OCI-LY3 (cell line): Measurements from ENCODE around the gene NFATC3.

Experiments used
- H2AFZ ChIP-seq: fragments of 200-600, 300-600 bp; shearing (Covaris generic); 2 replicates; pipeline ENCODE4 v1.6.0; 2014; ENCODE audit warnings: antibody characterized with exemption, low read depth, low read length
- H3K27ac ChIP-seq: fragments of 200-600, 300-600 bp; sonication (generic); 2 replicates; pipeline ENCODE4 v1.5.1; 2014; ENCODE audit warnings: mild to moderate bottlenecking, low read length, moderate library complexity, mixed read lengths
- H3K27me3 ChIP-seq: fragments of 200-600, 300-600 bp; sonication (generic); 2 replicates; pipeline ENCODE4 v1.6.1; 2014; ENCODE audit warnings: low read depth, low read length, mixed read lengths
- H3K36me3 ChIP-seq: fragments of 200-600, 300-600 bp; sonication (generic); replicated peaks from 2 replicates; pipeline ENCODE3; 2014; ENCODE audit warnings: low read depth, low read length, mixed read lengths
- H3K4me1 ChIP-seq: fragments of 300-600, 200-600 bp; sonication (generic); 2 replicates; pipeline ENCODE4 v1.6.1; 2014; ENCODE audit warnings: low read length, mixed read lengths
- H3K4me2 ChIP-seq: fragments of 200-600, 300-600 bp; sonication (generic); 2 replicates; pipeline ENCODE4 v1.6.1; 2014; ENCODE audit warnings: low read length, mixed read lengths
- H3K4me3 ChIP-seq: fragments of 300-600, 200-600 bp; sonication (generic); 2 replicates; pipeline ENCODE4 v1.5.1; 2014; ENCODE audit warnings: antibody characterized with exemption, mild to moderate bottlenecking, low read length, moderate library complexity
- H3K79me2 ChIP-seq: fragments of 300-600, 200-600 bp; shearing (Covaris generic); 2 replicates; pipeline ENCODE4 v1.6.1; 2014; ENCODE audit warnings: mild to moderate bottlenecking, low read length, mixed read lengths
- H3K9ac ChIP-seq: fragments of 300-600, 200-600 bp; shearing (Covaris generic); 2 replicates; pipeline ENCODE4 v1.6.0; 2014; ENCODE audit warnings: mild to moderate bottlenecking, low read length, moderate library complexity
- H3K9me3 ChIP-seq: fragments of 200-600, 300-600 bp; shearing (Covaris generic); 2 replicates; pipeline ENCODE4 v1.6.1; 2014; ENCODE audit warnings: low read length, mixed read lengths; ENCODE audit not compliant: insufficient read depth
- H4K20me1 ChIP-seq: fragments of 200-600, 300-600 bp; sonication (generic); 2 replicates; pipeline ENCODE4 v1.6.1; 2016; ENCODE audit warnings: low read length, mixed read lengths; ENCODE audit not compliant: insufficient read depth
- EZH2phosphoT487 ChIP-seq: fragments of 200-600 bp; shearing (Covaris generic); IDR thresholded peaks from 2 replicates; pipeline ENCODE4 v1.6.1; 2018; ENCODE audit warnings: antibody characterized with exemption, mixed run types, low read depth
- TF ChIP-seq, protein P1 (sequence below): fragments of 200-600, 300-600 bp; sonication (generic); IDR thresholded peaks from 2 replicates; pipeline ENCODE4 v1.5.1; 2014; ENCODE audit warnings: antibody characterized with exemption, low read length, low read depth

NFATC3 gene

DNA sequence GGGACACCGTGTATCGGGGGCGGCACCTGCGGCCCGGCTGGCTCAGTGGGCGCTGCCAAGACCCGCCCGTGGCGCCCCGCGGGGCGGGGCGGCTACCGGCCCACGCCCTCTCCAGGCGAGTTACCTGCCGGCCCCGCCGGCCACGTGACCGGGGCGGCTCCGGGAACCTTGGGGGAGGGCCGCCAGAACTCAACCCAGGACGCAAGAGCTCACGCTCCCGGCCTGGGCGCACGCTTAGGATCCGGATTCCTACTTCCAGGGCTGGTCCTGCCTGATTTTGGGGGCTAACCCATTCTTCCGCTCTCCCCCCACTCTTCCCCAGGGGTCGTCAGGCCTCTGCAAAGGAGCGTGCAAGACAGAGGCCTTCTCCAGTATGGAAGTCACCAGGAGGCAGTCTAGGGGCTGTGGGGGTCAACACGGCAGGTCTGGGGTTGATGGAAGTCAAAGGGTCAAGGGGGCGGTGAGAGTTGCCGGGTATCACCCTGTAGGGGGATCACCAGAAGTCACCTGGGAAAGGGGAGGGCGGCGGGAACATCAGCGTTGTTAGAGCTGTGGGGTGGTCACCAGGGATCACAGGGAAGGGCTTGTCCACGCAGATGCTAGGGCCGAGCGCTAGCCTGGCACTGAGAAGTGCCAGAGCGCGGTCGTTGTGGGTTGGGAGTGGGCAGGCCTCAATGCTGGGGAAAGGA, 151.1 kb downstream of the NFATC3 start:
- H3K4me3 ChIP-seq: no peak overlapping the region
- no peaks in the 10 kb centered on the region for H3K36me3 ChIP-seq
- H3K79me2 ChIP-seq: no peaks in the 10 kb centered on the region
- TF ChIP-seq, protein P1, sequence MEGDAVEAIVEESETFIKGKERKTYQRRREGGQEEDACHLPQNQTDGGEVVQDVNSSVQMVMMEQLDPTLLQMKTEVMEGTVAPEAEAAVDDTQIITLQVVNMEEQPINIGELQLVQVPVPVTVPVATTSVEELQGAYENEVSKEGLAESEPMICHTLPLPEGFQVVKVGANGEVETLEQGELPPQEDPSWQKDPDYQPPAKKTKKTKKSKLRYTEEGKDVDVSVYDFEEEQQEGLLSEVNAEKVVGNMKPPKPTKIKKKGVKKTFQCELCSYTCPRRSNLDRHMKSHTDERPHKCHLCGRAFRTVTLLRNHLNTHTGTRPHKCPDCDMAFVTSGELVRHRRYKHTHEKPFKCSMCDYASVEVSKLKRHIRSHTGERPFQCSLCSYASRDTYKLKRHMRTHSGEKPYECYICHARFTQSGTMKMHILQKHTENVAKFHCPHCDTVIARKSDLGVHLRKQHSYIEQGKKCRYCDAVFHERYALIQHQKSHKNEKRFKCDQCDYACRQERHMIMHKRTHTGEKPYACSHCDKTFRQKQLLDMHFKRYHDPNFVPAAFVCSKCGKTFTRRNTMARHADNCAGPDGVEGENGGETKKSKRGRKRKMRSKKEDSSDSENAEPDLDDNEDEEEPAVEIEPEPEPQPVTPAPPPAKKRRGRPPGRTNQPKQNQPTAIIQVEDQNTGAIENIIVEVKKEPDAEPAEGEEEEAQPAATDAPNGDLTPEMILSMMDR: no peak
- no peak for TF ChIP-seq EZH2phosphoT487
- H2AFZ ChIP-seq: no peak overlapping the region
- H3K9ac ChIP-seq: no peak overlapping the region
- H3K27ac ChIP-seq: no peak overlapping the region
- no peaks in the 10 kb centered on the region for H3K4me1 ChIP-seq
- H3K27me3 ChIP-seq: no peaks in the 10 kb centered on the region
- no peaks in the 10 kb centered on the region for H4K20me1 ChIP-seq
- H3K9me3 ChIP-seq: no peaks in the 10 kb centered on the region
- no peak overlapping the region for H3K4me2 ChIP-seq

DNA sequence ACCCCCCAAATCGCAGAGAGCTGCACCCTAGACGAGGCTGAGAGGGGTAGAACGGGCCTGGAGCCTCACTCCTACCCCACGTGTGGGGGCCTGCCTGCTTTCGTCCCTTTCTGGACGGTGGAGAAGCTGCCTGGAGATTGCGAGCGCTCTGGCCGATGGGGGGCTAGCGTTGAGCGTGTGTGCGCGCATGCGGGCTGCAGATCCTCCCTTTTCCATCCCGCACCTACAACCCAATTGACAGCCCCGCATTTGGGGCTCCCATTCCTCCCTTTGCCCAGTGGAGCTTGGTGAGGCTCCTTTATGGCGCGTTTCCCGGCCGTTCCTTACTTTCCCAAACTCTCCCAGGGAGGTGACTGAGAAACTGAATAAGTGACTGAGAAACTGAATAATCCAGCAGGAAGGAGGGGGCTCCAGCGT, 151.7 kb downstream of the NFATC3 start:
- Histone ChIP-seq H3K4me2 (peak overlapping the region; percentile 65), H3K4me1 (no peaks in the 10 kb centered on the region), H3K9me3 (no peaks in the 10 kb centered on the region), H3K36me3 (no peaks in the 10 kb centered on the region), H3K4me3 (peak overlapping the region; percentile 78), H4K20me1 (no peaks in the 10 kb centered on the region), H3K79me2 (no peaks in the 10 kb centered on the region), H2AFZ (peak overlapping the region; percentile 59), H3K9ac (peak overlapping the region; percentile 45), H3K27ac (no peak overlapping the region), H3K27me3 (no peaks in the 10 kb centered on the region)
- TF ChIP-seq EZH2phosphoT487: no peak
- TF ChIP-seq, protein P1: no peak

DNA sequence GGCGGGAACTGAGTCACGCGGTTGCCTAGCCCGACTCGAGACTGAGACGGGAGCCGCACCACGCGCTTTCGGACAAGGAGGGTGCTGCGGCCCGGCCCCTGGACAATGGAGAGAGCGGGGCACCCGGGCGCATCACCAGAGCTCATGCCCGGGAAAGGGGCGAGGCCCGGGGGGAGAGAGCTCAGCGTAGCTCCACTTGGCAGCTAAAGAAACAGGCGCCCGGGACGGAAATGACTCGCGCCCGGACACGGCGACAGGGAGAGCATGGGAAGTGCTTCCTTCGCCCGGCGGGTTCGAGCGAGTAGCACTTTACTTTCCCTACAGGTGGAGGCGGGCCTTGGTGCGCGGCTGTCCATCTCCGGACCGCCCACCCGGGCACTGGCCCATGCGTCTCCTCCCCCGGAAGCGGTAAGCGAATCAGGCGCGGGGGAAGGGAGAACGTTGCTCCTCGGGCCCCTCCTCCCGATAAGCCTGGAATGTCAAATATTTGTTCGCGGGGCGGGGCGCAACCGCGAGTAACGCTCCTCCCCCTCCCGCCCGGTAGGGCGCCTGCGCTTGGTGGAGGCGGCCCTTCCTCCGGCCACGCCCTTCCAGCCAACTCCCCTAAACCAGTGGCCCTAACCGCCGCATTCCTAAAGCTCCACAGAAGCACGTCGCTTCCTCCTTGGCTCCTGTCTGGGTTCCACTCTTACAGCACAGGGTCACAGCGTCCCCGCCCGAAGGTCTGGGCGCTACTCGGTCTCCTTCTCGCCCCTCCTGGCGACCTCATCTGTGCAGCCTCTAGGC, 152.3 kb downstream of the NFATC3 start:
- no peaks in the 10 kb centered on the region for H3K4me1 ChIP-seq
- no peaks in the 10 kb centered on the region for H3K27me3 ChIP-seq
- peak overlapping the region; percentile 59 for H2AFZ ChIP-seq
- TF ChIP-seq, protein P1: no peak
- no peak for TF ChIP-seq EZH2phosphoT487
- peak overlapping the region; percentile 78 for H3K4me3 ChIP-seq
- H3K36me3 ChIP-seq: no peaks in the 10 kb centered on the region
- H3K4me2 ChIP-seq: peak overlapping the region; percentile 65
- H4K20me1 ChIP-seq: no peaks in the 10 kb centered on the region
- H3K9me3 ChIP-seq: no peaks in the 10 kb centered on the region
- H3K79me2 ChIP-seq: no peaks in the 10 kb centered on the region
- H3K27ac ChIP-seq: no peak overlapping the region
- peak overlapping the region; percentile 45 for H3K9ac ChIP-seq

DNA sequence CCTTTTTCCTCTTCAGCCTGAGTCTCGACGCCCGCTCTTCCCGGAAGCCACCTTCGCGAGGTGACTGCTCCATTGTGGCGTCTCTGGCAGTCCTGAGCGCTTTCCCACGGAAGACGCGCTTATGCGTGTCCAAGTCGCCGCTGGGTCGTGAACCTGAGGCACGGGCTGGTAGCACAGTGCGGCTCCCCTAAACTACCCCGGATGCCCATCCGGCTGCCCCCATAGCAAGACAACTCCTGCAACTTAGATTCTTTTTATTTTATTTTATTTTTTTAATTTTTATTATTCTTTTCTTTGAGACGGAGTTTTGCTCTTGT, 152.8 kb downstream of the NFATC3 start:
- Histone ChIP-seq H3K9ac (peak overlapping the region; percentile 23; the same call in 1 of the 2 replicates), H4K20me1 (no peaks in the 10 kb centered on the region), H3K27me3 (no peaks in the 10 kb centered on the region), H3K79me2 (no peaks in the 10 kb centered on the region), H2AFZ (peak overlapping the region; percentile 59; the same call in 1 of the 2 replicates), H3K4me3 (peak overlapping the region; percentile 78), H3K36me3 (no peaks in the 10 kb centered on the region), H3K4me1 (no peaks in the 10 kb centered on the region), H3K27ac (no peak overlapping the region), H3K4me2 (peak overlapping the region; percentile 65), H3K9me3 (no peaks in the 10 kb centered on the region)
- TF ChIP-seq EZH2phosphoT487: no peak
- TF ChIP-seq, protein P1: no peak
